Neuronal stem cell (in vitro differentiated cells): Measurements from ENCODE around the gene GORAB.
A peak's percentile ranks its signal among the peaks of the same experiment; 100 is the strongest.

Experiments used
- DNase-seq: peaks from one replicate; pipeline ENCODE4 v3.0.0-alpha.2; 2013; ENCODE audit warnings: low spot score
- H2AFZ ChIP-seq: one replicate; pipeline ENCODE4 v1.6.1; 2013; ENCODE audit warnings: mild to moderate bottlenecking, low read length, inconsistent platforms
- H2AK5ac ChIP-seq: 2 replicates; pipeline ENCODE4 v1.6.1; 2013; ENCODE audit warnings: low read depth, mild to moderate bottlenecking, inconsistent platforms, low read length, moderate library complexity, mixed read lengths
- H2BK120ac ChIP-seq: 2 replicates; pipeline ENCODE4 v1.6.1; 2013; ENCODE audit warnings: low read depth, mild to moderate bottlenecking, inconsistent platforms, low read length, moderate library complexity, mixed read lengths
- H2BK12ac ChIP-seq: one replicate; pipeline ENCODE4 v1.6.1; 2013; ENCODE audit warnings: low read length, inconsistent platforms
- H2BK15ac ChIP-seq: 2 replicates; pipeline ENCODE4 v1.6.1; 2013; ENCODE audit warnings: mild to moderate bottlenecking, low read length, inconsistent platforms, mixed read lengths
- H2BK5ac ChIP-seq: one replicate; pipeline ENCODE4 v1.6.1; 2013; ENCODE audit warnings: inconsistent platforms, mild to moderate bottlenecking, low read length, moderate library complexity
- H3K14ac ChIP-seq: one replicate; pipeline ENCODE4 v1.6.1; 2013; ENCODE audit warnings: low read length, inconsistent platforms
- H3K18ac ChIP-seq: 2 replicates; pipeline ENCODE4 v1.6.1; 2013; ENCODE audit warnings: low read length, inconsistent platforms
- H3K23ac ChIP-seq: 2 replicates; pipeline ENCODE4 v1.6.1; 2013; ENCODE audit warnings: low read depth, mild to moderate bottlenecking, mixed read lengths, low read length, inconsistent platforms; ENCODE audit not compliant: poor library complexity
- H3K27ac ChIP-seq: replicated peaks from 3 replicates; pipeline ENCODE4 v1.5.1; 2013; ENCODE audit warnings: low read length, inconsistent platforms
- H3K27me3 ChIP-seq, 3 experiments: 2 replicates each; pipeline ENCODE4 v1.6.1; 2013; ENCODE audit warnings: low read length in 3 of 3, mild to moderate bottlenecking in 2 of 3, inconsistent platforms in 1 of 3, low read depth in 1 of 3, mixed read lengths in 1 of 3, moderate library complexity in 1 of 3; ENCODE audit not compliant: control insufficient read depth in 3 of 3, insufficient read depth in 3 of 3
- H3K36me3 ChIP-seq, 2 donors: replicated peaks in 1 of 2; 2 replicates each; pipeline ENCODE4 v1.6.1; 2013; ENCODE audit warnings: low read length in 2 of 2; ENCODE audit not compliant: control insufficient read depth in 2 of 2, insufficient read depth in 2 of 2
- H3K4ac ChIP-seq: 2 replicates; pipeline ENCODE4 v1.6.1; 2013; ENCODE audit warnings: inconsistent platforms, mild to moderate bottlenecking, low read length, moderate library complexity
- H3K4me1 ChIP-seq, 2 donors: 1 replicate in 1 of 2; 2 replicates in 1 of 2; pipeline ENCODE4 v1.6.1; 2013; ENCODE audit warnings: low read length in 2 of 2, low read depth in 1 of 2; ENCODE audit not compliant: control insufficient read depth in 2 of 2, insufficient read depth in 1 of 2
- H3K4me2 ChIP-seq: one replicate; pipeline ENCODE4 v1.6.1; 2013; ENCODE audit warnings: mild to moderate bottlenecking, low read length, inconsistent platforms; ENCODE audit not compliant: insufficient read depth, poor library complexity, severe bottlenecking
- H3K4me3 ChIP-seq, 2 donors: 2 replicates each; pipeline ENCODE4 v1.5.1; 2013; ENCODE audit warnings: low read length in 2 of 2, mild to moderate bottlenecking in 2 of 2, inconsistent platforms in 1 of 2, moderate library complexity in 1 of 2
- H3K79me1 ChIP-seq: one replicate; pipeline ENCODE4 v1.6.1; 2013; ENCODE audit warnings: low read depth, mild to moderate bottlenecking, inconsistent platforms, low read length, moderate library complexity
- H3K9ac ChIP-seq: one replicate; pipeline ENCODE4 v1.6.1; 2013; ENCODE audit warnings: mild to moderate bottlenecking, low read depth, low read length, inconsistent platforms; ENCODE audit not compliant: poor library complexity
- H3K9me3 ChIP-seq, 2 donors: replicated peaks in 1 of 2; 2 replicates each; pipeline versions ENCODE3 to v1.6.1; 2013; ENCODE audit warnings: low read length in 2 of 2, mild to moderate bottlenecking in 2 of 2, inconsistent platforms in 1 of 2, low read depth in 1 of 2, mixed read lengths in 1 of 2, moderate library complexity in 1 of 2; ENCODE audit not compliant: control insufficient read depth in 2 of 2, insufficient read depth in 1 of 2
- H4K8ac ChIP-seq: one replicate; pipeline ENCODE4 v1.6.1; 2013; ENCODE audit warnings: low read depth, mild to moderate bottlenecking, inconsistent platforms, low read length, moderate library complexity
- H4K91ac ChIP-seq: one replicate; pipeline ENCODE4 v1.6.1; 2013; ENCODE audit warnings: low read length, low read depth, mild to moderate bottlenecking, inconsistent platforms; ENCODE audit not compliant: poor library complexity
- WGBS, 2 donors: extraction: QIAGEN DNeasy Blood & Tissue Kit; methylation state at CpG; one replicate each; pipeline ENCODE4 v1.1.7; 2013; ENCODE audit warnings: missing lambda C conversion rate in 2 of 2, mixed read lengths in 1 of 2; ENCODE audit not compliant: insufficient read length in 2 of 2, insufficient replicate concordance in 1 of 2; ENCODE audit errors: extremely low coverage in 2 of 2; 5-methylcytosine and 5-hydroxymethylcytosine counted together

The GORAB gene

GRCh38 chr1:170518965-170519364 lies 13.0 kb upstream of the GORAB start:
- no peak overlapping the region for H2BK5ac ChIP-seq
- DNase-seq = no peak
- WGBS, 2 donors = 100% methylated on average over 1 of the region's 3 CpGs; no CpG with 5 or more reads in 1 of the 2 donors
- no peak overlapping the region for H4K91ac ChIP-seq
- no peaks in the 10 kb centered on the region for H3K36me3 ChIP-seq
- H3K4ac ChIP-seq = no peak overlapping the region
- no peak overlapping the region for H2AFZ ChIP-seq
- no peak overlapping the region for H3K27ac ChIP-seq
- no peak overlapping the region for H3K4me2 ChIP-seq
- H3K4me1 ChIP-seq = no peaks in the 10 kb centered on the region
- H3K4me3 ChIP-seq = no peak overlapping the region
- H3K18ac ChIP-seq = no peak overlapping the region
- no peak overlapping the region for H3K14ac ChIP-seq
- no peak overlapping the region for H2AK5ac ChIP-seq
- no peaks in the 10 kb centered on the region for H3K9me3 ChIP-seq
- no peaks in the 10 kb centered on the region for H3K27me3 ChIP-seq
- H2BK15ac ChIP-seq = no peak overlapping the region
- no peak overlapping the region for H2BK12ac ChIP-seq
- H4K8ac ChIP-seq = no peak overlapping the region
- no peak overlapping the region for H3K23ac ChIP-seq
- H2BK120ac ChIP-seq = no peak overlapping the region
- no peak overlapping the region for H3K9ac ChIP-seq
- no peaks in the 10 kb centered on the region for H3K79me1 ChIP-seq

DNA sequence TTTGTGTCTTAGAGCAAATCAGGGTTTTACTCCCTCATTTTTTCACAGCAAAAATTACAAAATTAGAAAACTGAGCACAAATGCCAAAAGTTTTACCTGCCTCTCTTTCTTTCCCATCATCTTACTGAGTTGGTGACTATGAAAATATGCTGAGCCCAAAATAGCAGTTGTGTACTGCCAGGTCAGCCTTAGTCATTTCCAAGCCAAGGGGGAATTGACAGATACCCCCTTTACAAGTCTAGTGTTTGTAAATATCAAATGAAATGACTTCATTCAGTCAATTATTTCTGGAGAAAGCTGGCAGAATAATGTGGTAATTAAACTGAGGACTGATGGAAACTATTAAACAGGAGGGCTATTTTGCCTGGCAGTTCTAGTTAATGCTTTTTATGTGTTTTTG lies 11.4 kb upstream of the GORAB start:
- no peak for DNase-seq
- Histone ChIP-seq H3K14ac (no peak overlapping the region), H2BK5ac (no peak overlapping the region), H3K9me3 (no peaks in the 10 kb centered on the region), H3K36me3 (no peaks in the 10 kb centered on the region), H3K27ac (no peak overlapping the region), H3K4me1 (no peaks in the 10 kb centered on the region), H3K4me3 (no peak overlapping the region), H3K4ac (no peak overlapping the region), H3K9ac (no peak overlapping the region), H2BK15ac (no peak overlapping the region), H4K8ac (no peak overlapping the region), H2BK120ac (no peak overlapping the region), H3K27me3 (no peaks in the 10 kb centered on the region), H4K91ac (no peak overlapping the region), H2AFZ (no peak overlapping the region), H2AK5ac (no peak overlapping the region), H3K4me2 (no peak overlapping the region), H3K18ac (no peak overlapping the region), H3K23ac (no peak overlapping the region), H3K79me1 (no peaks in the 10 kb centered on the region), H2BK12ac (no peak overlapping the region)

GRCh38 chr1:170521818-170522217 lies 10.1 kb upstream of the GORAB start:
- Histone ChIP-seq H2AK5ac (no peak overlapping the region), H3K18ac (no peak overlapping the region), H3K4me3 (no peak overlapping the region), H3K4ac (no peak overlapping the region), H3K9me3 (no peaks in the 10 kb centered on the region), H2BK12ac (no peak overlapping the region), H4K8ac (no peak overlapping the region), H3K9ac (no peak overlapping the region), H2AFZ (no peak overlapping the region), H2BK15ac (no peak overlapping the region), H3K4me1 (no peaks in the 10 kb centered on the region), H3K27ac (no peak overlapping the region), H3K79me1 (no peaks in the 10 kb centered on the region), H3K36me3 (no peaks in the 10 kb centered on the region), H3K23ac (no peak overlapping the region), H3K14ac (no peak overlapping the region), H4K91ac (no peak overlapping the region), H2BK120ac (no peak overlapping the region), H3K27me3 (peaks cover 0 to 3% (median 0%) of the 10 kb centered on the region in 3 experiments), H3K4me2 (no peak overlapping the region), H2BK5ac (no peak overlapping the region)
- no peak for DNase-seq

GRCh38 chr1:170530972-170531757 lies 801 bp upstream of the GORAB start:
- Histone ChIP-seq H3K4me1 (peaks cover 2 to 4% of the 10 kb centered on the region in 2 donors), H3K79me1 (no peaks in the 10 kb centered on the region), H3K14ac (no peak overlapping the region), H2AFZ (peak overlapping the region; percentile 97), H2BK15ac (no peak overlapping the region), H3K4ac (no peak overlapping the region), H3K27ac (peak overlapping the region; percentile 66), H2BK12ac (no peak overlapping the region), H3K4me2 (peak overlapping the region; percentile 50), H3K9me3 (peaks cover 0 to 6% of the 10 kb centered on the region in 2 donors), H2BK120ac (no peak overlapping the region), H3K23ac (no peak overlapping the region), H3K18ac (peak overlapping the region; percentile 44), H4K91ac (no peak overlapping the region), H2BK5ac (no peak overlapping the region), H4K8ac (no peak overlapping the region), H2AK5ac (no peak overlapping the region), H3K4me3 (peak overlapping the region; percentile 83 to 89), H3K36me3 (peaks cover 0 to 10% of the 10 kb centered on the region in 2 donors), H3K9ac (no peak overlapping the region), H3K27me3 (peaks cover 0 to 3% (median 0%) of the 10 kb centered on the region in 3 experiments)
- no peak for DNase-seq
- WGBS, 2 donors = no CpG with 5 or more reads among the region's 29 CpGs
